Transverse colon (tissue), 4 donors: ENCODE measurements around the gene GALNT17. TPM values are rescaled to one million over a fixed set of nuclear protein-coding genes. Genes with fewer than 3 reads are reported as not detected.

Experiments
- DNase-seq: peaks from one replicate; pipeline ENCODE4 v3.0.0-alpha.2; 2019
- H3K27ac ChIP-seq, 4 donors: fragments of 200-600 bp; sonication (generic); 2 replicates each; pipeline ENCODE4 v1.5.1; 2016 to 2018; ENCODE audit warnings: inconsistent platforms in 4 of 4
- H3K27me3 ChIP-seq: fragments of 200-600 bp; sonication (generic); 2 replicates; pipeline ENCODE4 v1.5.1; 2017; ENCODE audit warnings: inconsistent platforms
- H3K36me3 ChIP-seq, 4 donors: fragments of 200-600 bp; sonication (generic); 2 replicates each; pipeline ENCODE4 v1.5.1; 2017 to 2019; ENCODE audit warnings: inconsistent platforms in 4 of 4
- H3K4me1 ChIP-seq, 4 donors: fragments of 200-600 bp; sonication (generic); 2 replicates each; pipeline ENCODE4 v1.5.1; 2017 to 2020; ENCODE audit warnings: inconsistent platforms in 4 of 4
- H3K4me3 ChIP-seq, 4 donors: fragments of 200-600 bp; sonication (generic); 1 replicate in 1 of 4; 2 replicates in 3 of 4; pipeline versions ENCODE4 v1.5.1 to v1.6.1; 2017 to 2019; ENCODE audit warnings: inconsistent platforms in 4 of 4
- H3K9me3 ChIP-seq, 2 donors: fragments of 200-600 bp; sonication (generic); 2 replicates each; pipeline ENCODE4 v1.5.1; 2017 to 2019; ENCODE audit warnings: inconsistent platforms in 2 of 2
- CTCF ChIP-seq, 5 experiments: fragments of 200-600 bp in 3 of 5; fragments of 450-650 bp in 2 of 5; sonication (generic) in 3 of 5; IDR thresholded peaks; 1 replicate in 2 of 5; 2 replicates in 3 of 5; pipeline ENCODE4 v1.5.1; 2016 to 2017; ENCODE audit warnings: antibody characterized with exemption in 5 of 5, inconsistent platforms in 3 of 5, mild to moderate bottlenecking in 2 of 5, moderate library complexity in 1 of 5
- EP300 ChIP-seq: sonication (generic); formaldehyde crosslinking; IDR thresholded peaks from one replicate; pipeline ENCODE4 v1.6.1; 2017; ENCODE audit warnings: antibody characterized with exemption, low read depth
- POLR2A ChIP-seq: fragments of 450-650 bp; IDR thresholded peaks from one replicate; pipeline ENCODE4 v1.6.1; 2016; ENCODE audit warnings: antibody characterized with exemption, mild to moderate bottlenecking, moderate library complexity
- POLR2AphosphoS5 ChIP-seq, 3 donors: sonication (generic); formaldehyde crosslinking; IDR thresholded peaks; one replicate each; pipeline ENCODE4 v1.6.1; 2016; ENCODE audit warnings: antibody characterized with exemption in 3 of 3
- WGBS, 2 donors: methylation state at CpG; one replicate each; pipeline ENCODE4 v1.1.5; 2018; ENCODE audit warnings: low coverage in 1 of 2; 5-methylcytosine and 5-hydroxymethylcytosine counted together
- in situ Hi-C, 4 donors: fragments of 200-750 bp; cut with MboI; loops; one replicate each; pipeline versions ENCODE4 v1.15.0 to v1.15.1; 2017; ENCODE audit warnings: low sequenced_read_pairs in 3 of 4, low pct_ligation_motif_present in 1 of 4, low pct_unique_long_range_greater_than_20kb in 1 of 4
- intact Hi-C: fragments of 100-400 bp; cut with DNase I; formaldehyde crosslinking; loops from one replicate; pipeline ENCODE4 v1.15.1; 2023; ENCODE audit warnings: low total_unique reads
- total RNA-seq, 4 donors: library from RNA; depleted of rRNA; stranded (reverse); fragments of >200 nt; gene quantifications; one replicate each; pipeline ENCODE4 v1.1.0, GENCODE V29; 2016

Gene GALNT17
- total RNA-seq, 4 donors from 2014 or later: 2.6 to 6.6 (median 5.7) TPM

GRCh38 chr7:71712653-71713180 is 580.8 kb downstream of the GALNT17 start:
- in situ Hi-C loops (no loop called here), intact Hi-C loops (no loop called here)
- no peaks in the 10 kb centered on the region for H3K4me1 ChIP-seq
- no peak overlapping the region for H3K27ac ChIP-seq
- no peak overlapping the region for H3K4me3 ChIP-seq
- 74 to 80% methylated on average over 3 to 9 of the region's 9 CpGs for WGBS, 2 donors
- no peaks in the 10 kb centered on the region for H3K27me3 ChIP-seq
- no peak for TF ChIP-seq CTCF (IDR thresholded peaks at IDR 0.05)
- TF ChIP-seq EP300: no peak
- no peak for TF ChIP-seq POLR2AphosphoS5 (IDR thresholded peaks at IDR 0.05)
- no peak for TF ChIP-seq POLR2A
- H3K9me3 ChIP-seq: no peaks in the 10 kb centered on the region
- no peaks in the 10 kb centered on the region for H3K36me3 ChIP-seq
- DNase-seq: no peak

GRCh38 chr7:71716690-71717089 is 584.7 kb downstream of the GALNT17 start:
- no peak for DNase-seq
- 30 to 45% methylated on average over 2 to 3 of the region's 3 CpGs for WGBS, 2 donors
- in situ Hi-C loops (no loop called here), intact Hi-C loops (no loop called here)
- Histone ChIP-seq H3K27me3 (no peaks in the 10 kb centered on the region), H3K9me3 (no peaks in the 10 kb centered on the region), H3K4me3 (no peak overlapping the region), H3K4me1 (no peaks in the 10 kb centered on the region), H3K27ac (no peak overlapping the region), H3K36me3 (no peaks in the 10 kb centered on the region)
- TF ChIP-seq POLR2AphosphoS5 (IDR thresholded peaks at IDR 0.05) (no peak), POLR2A (no peak), EP300 (no peak), CTCF (IDR thresholded peaks at IDR 0.05) (no peak)

- DNase-seq: no peak
- intact Hi-C loops (no loop called here), in situ Hi-C loops (no loop called here)
- Histone ChIP-seq H3K27me3 (no peaks in the 10 kb centered on the region), H3K9me3 (no peaks in the 10 kb centered on the region), H3K4me1 (no peaks in the 10 kb centered on the region), H3K27ac (no peak overlapping the region), H3K4me3 (no peak overlapping the region), H3K36me3 (no peaks in the 10 kb centered on the region)
- WGBS, 2 donors: 86 to 100% methylated on average over 1 to 6 of the region's 6 CpGs
- TF ChIP-seq CTCF (IDR thresholded peaks at IDR 0.05) (no peak), POLR2AphosphoS5 (IDR thresholded peaks at IDR 0.05) (no peak), EP300 (no peak), POLR2A (no peak)
These were observed 586.6 kb downstream of the GALNT17 start for GRCh38 chr7:71718563-71718962.

- no peak for TF ChIP-seq POLR2AphosphoS5 (IDR thresholded peaks at IDR 0.05)
- TF ChIP-seq CTCF (IDR thresholded peaks at IDR 0.05): no peak
- no peak for TF ChIP-seq EP300
- TF ChIP-seq POLR2A: no peak
- no peak for DNase-seq
- 60 to 87% methylated on average over 3 of the region's 3 CpGs for WGBS, 2 donors
- H3K4me3 ChIP-seq: no peak overlapping the region
- no peaks in the 10 kb centered on the region for H3K27me3 ChIP-seq
- H3K9me3 ChIP-seq: no peaks in the 10 kb centered on the region
- no peak overlapping the region for H3K27ac ChIP-seq
- H3K36me3 ChIP-seq: no peaks in the 10 kb centered on the region
- in situ Hi-C loops (no loop called here), intact Hi-C loops (no loop called here)
- no peaks in the 10 kb centered on the region for H3K4me1 ChIP-seq
These were observed 589.8 kb downstream of the GALNT17 start for GRCh38 chr7:71721742-71722141.
